ENCODE results near the gene RTN3.
"Not testable (repeated sequence)": the region's sequence is repeated elsewhere in the genome, so short reads cannot be mapped to it uniquely, and the experiment has no call there.

The RTN3 gene

DNA sequence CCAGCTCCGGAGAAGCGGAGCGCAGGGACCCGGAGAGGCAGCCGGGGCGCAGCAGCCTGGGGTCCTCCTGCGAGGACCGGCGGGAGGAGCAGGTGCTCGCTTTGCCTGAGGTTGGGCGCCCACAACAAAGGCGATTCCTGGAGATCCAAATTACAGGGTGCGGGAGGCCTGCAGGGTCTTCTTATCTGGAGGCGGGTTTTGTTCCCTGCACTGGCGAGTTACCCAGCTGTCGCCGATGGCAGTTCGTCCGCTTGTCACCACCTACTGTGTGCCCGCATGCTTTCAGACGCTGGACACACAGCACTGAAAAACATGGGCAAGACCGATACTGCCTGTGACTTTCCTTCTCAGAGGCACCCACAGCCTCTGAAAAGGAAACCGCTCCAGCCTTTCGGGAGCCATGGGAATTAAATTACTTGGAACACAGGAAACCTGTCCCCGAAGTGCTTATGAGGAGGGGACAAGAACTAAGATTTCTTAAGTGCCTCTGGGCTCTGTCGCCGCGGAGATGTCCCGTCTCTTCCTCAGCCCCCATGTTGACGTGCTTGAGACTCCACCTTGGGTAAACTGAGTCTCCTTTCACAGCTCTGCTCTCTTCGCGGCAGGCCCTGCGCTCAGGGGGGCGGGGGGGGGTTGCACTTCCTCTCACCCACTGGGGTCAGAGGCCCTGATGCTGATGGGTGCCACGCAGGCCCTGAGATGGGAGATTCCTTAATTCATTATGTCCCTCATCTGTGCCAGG lies 88.6 kb downstream of the RTN3 start:
- Mint-ChIP-seq H3K4me3 (peak overlapping the region; percentile 53 to 55), H3K36me3 (ENCODE audit: insufficient read depth) (peaks cover 2% of the 10 kb centered on the region), H3K9me3 (no peaks in the 10 kb centered on the region), H3K4me1 (ENCODE audit: low read depth in 2 of 2) (peaks cover 7 to 9% of the 10 kb centered on the region in 2 donors), H3K27ac (no peak overlapping the region), H3K27me3 (peaks cover 11 to 23% of the 10 kb centered on the region in 2 donors)
- DNase-seq, result no peak
- no peak for ATAC-seq (replicated peaks)

DNA sequence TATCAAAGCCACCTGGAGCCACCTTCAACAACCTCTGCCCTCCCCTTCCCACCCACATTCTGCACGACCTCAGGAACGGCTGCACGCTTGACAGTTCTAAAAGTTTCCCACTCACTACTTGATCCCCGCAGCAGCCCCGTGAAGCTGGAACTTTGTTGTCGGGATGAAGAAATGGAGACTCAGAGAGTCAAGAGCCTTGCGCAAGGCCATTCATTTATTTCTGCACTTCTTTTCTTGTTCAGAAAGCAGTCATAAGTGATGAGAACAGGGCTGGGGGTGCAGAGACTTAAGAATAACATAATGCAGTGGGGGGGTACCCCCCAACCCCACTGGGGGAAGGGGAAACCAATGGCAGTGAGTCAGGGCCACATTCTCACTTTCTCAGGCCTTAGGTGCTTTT lies 89.5 kb downstream of the RTN3 start:
- ATAC-seq (replicated peaks) (no peak), DNase-seq (no peak)
- no peaks in the 10 kb centered on the region for H3K9me3 Mint-ChIP-seq
- H3K4me3 Mint-ChIP-seq, result no peak overlapping the region
- no peak overlapping the region for H3K27ac Mint-ChIP-seq
- peaks cover 7 to 9% of the 10 kb centered on the region in 2 donors for H3K4me1 Mint-ChIP-seq (ENCODE audit: low read depth in 2 of 2)
- peaks cover 2% of the 10 kb centered on the region for H3K36me3 Mint-ChIP-seq (ENCODE audit: insufficient read depth)
- peaks cover 11 to 23% of the 10 kb centered on the region in 2 donors for H3K27me3 Mint-ChIP-seq

DNA sequence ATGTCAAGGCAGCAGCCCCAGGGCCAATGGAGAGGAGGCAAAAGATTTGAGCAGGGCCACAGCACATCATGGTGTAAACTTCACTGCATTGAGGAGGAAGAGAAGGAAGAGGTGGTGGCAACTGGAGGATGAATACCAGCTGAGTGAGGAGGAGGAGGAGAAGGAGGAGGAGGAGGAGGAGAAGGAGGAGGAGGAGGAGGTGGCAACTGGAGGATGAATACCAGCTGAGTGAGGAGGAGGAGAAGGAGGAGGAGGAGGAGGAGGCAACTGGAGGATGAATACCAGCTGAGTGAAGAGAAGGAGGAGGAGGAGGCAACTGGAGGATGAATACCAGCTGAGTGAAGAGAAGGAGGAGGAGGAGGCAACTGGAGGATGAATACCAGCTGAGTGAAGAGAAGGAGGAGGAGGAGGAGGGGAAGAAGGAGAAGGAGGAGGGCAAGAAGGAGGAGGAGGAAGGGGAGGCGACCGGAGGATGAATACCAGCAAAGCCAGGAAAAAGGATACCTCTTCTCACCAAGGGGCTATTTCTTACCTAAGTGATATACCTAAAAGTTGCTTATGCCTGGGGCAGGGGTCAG lies 90.5 kb downstream of the RTN3 start:
- H3K9me3 Mint-ChIP-seq; ATAC-seq (replicated peaks); DNase-seq; H3K36me3 Mint-ChIP-seq (ENCODE audit: insufficient read depth); H3K27ac Mint-ChIP-seq; H3K4me3 Mint-ChIP-seq; H3K4me1 Mint-ChIP-seq (ENCODE audit: low read depth in 2 of 2): not testable (repeated sequence)
- peaks cover 11 to 23% of the 10 kb centered on the region in 2 donors for H3K27me3 Mint-ChIP-seq

DNA sequence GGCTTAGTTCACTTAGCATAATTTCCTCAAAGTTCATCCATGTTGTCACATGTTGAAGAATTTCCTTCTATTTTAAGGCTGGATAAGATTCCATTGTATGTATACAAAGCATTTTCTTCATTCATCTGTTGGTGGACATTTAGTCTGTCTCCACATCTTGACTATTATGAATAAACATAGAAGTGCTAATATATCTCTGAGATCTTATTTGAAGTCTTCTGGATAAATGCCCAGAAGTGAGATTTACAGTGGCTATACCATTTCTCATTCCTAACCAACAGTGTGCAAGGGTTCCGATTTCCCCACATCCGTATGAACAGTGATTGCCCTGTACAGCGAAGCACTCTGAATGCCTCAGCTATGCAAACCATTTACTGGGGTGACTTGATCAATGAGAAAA lies 93.9 kb downstream of the RTN3 start:
- Mint-ChIP-seq H3K9me3 (no peaks in the 10 kb centered on the region), H3K27me3 (peaks cover 11 to 40% of the 10 kb centered on the region in 2 donors), H3K4me1 (ENCODE audit: low read depth in 2 of 2) (peaks cover 0 to under 1% of the 10 kb centered on the region in 2 donors), H3K36me3 (ENCODE audit: insufficient read depth) (no peaks in the 10 kb centered on the region), H3K4me3 (no peak overlapping the region), H3K27ac (no peak overlapping the region)
- DNase-seq (no peak), ATAC-seq (replicated peaks) (no peak)

DNA sequence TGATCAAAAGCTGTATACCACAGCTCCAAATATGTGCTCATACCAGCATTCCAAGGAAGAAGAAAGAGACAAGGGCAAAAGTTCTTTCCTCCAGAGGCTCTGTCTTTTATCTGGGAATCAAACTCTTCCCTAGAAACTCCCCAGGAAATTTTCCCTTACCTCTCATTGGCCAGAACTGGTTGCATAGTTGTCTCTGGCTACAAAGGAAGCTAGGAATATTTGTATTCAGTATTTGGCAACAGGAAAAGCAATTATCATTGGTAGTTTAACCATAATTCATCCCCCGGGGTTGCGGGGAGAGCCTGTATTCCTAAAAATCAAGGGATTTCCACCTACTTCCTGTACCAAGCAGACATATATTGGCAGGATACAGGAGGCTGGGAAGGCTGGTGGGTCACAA lies 97.7 kb downstream of the RTN3 start:
- Mint-ChIP-seq H3K4me1 (ENCODE audit: low read depth in 2 of 2) (no peaks in the 10 kb centered on the region), H3K4me3 (no peak overlapping the region), H3K27ac (no peak overlapping the region), H3K36me3 (ENCODE audit: insufficient read depth) (no peaks in the 10 kb centered on the region), H3K9me3 (no peaks in the 10 kb centered on the region), H3K27me3 (peaks cover 0 to 22% of the 10 kb centered on the region in 2 donors)
- DNase-seq, result no peak
- no peak for ATAC-seq (replicated peaks)

DNA sequence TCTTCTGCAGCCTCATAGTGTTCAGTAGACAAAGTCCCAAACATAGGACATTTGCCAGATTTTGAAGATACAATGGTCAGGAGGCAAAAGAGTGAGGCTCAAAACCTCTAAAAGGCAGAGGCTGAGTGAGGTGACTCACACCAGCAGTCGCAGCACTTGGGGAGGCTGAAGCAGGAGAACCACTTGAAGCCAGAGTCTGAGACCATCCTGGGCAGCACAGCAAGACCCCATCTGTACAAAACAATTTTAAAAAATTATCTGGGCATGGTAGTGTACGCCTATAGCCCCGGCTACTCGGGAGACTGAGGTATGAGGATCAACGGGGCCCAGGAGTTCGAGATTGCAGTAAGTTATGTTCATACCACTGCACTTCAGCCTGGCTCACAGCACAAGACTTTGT lies 101.4 kb downstream of the RTN3 start:
- Mint-ChIP-seq H3K27me3 (peaks cover 7 to 17% of the 10 kb centered on the region in 2 donors), H3K9me3 (no peaks in the 10 kb centered on the region), H3K4me3 (no peak overlapping the region), H3K27ac (no peak overlapping the region), H3K36me3 (ENCODE audit: insufficient read depth) (no peaks in the 10 kb centered on the region), H3K4me1 (ENCODE audit: low read depth in 2 of 2) (no peaks in the 10 kb centered on the region)
- DNase-seq (no peak), ATAC-seq (replicated peaks) (no peak)

DNA sequence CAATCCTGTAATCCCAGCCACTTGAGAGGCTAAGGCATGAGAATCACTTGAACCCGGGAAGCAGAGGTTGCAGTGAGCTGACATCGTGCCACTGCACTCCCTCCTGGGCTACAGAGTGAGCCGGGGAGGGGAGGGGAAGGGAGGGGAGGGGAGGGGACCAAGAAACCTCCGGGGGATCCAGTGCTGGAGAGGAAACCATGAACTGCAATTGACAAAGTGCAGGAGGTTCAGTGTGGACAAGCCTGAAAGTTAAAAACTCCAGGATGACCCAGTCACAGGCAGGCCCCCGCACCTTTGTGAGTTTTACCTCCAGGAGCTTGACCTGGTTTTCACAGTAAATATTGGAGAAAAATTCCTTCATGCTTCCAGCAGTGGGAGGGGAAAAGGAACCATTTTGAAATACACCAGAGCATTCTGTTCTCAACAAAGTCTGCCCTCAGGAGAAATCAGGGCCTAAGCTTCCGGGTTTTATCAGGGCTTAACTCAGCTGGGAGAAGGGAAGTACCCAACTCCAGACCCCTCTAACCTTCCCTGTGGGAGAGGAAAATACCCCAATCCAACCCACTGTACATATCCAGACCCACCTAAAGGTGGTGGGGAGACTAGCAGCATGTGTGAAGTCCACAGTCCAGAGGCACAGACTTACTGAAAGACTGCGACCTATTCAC lies 102.8 kb downstream of the RTN3 start:
- Mint-ChIP-seq H3K36me3 (ENCODE audit: insufficient read depth) (no peaks in the 10 kb centered on the region), H3K4me3 (no peak overlapping the region), H3K27me3 (peaks cover 7 to 13% of the 10 kb centered on the region in 2 donors), H3K27ac (no peak overlapping the region), H3K4me1 (ENCODE audit: low read depth in 2 of 2) (no peaks in the 10 kb centered on the region), H3K9me3 (no peaks in the 10 kb centered on the region)
- ATAC-seq (replicated peaks), result no peak
- DNase-seq, result no peak

DNA sequence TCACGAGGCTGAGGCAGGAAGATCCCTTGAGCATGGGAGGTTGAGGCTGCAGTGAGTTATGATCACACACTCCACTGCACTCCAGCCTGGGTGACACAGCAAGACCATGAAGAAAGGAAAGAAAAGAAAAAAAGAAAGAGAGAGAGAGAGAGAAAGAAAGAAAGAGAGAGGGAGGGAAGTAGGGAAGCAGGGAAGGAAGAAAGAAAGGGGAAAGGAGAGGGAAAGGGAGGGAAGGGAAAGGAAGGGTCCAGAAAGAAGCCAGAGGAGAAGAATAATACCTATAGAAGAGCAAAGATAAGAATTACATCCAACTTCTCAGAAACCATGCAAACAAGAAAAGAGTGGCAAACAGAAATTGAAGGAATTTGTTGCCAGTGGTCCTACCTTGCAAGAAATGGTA lies 104.5 kb downstream of the RTN3 start:
- Mint-ChIP-seq H3K27me3 (peaks cover 0 to 7% of the 10 kb centered on the region in 2 donors), H3K27ac (no peak overlapping the region), H3K36me3 (ENCODE audit: insufficient read depth) (no peaks in the 10 kb centered on the region), H3K4me1 (ENCODE audit: low read depth in 2 of 2) (peaks cover 3% of the 10 kb centered on the region in 2 donors), H3K9me3 (no peaks in the 10 kb centered on the region), H3K4me3 (no peak overlapping the region)
- no peak for DNase-seq
- no peak for ATAC-seq (replicated peaks)

DNA sequence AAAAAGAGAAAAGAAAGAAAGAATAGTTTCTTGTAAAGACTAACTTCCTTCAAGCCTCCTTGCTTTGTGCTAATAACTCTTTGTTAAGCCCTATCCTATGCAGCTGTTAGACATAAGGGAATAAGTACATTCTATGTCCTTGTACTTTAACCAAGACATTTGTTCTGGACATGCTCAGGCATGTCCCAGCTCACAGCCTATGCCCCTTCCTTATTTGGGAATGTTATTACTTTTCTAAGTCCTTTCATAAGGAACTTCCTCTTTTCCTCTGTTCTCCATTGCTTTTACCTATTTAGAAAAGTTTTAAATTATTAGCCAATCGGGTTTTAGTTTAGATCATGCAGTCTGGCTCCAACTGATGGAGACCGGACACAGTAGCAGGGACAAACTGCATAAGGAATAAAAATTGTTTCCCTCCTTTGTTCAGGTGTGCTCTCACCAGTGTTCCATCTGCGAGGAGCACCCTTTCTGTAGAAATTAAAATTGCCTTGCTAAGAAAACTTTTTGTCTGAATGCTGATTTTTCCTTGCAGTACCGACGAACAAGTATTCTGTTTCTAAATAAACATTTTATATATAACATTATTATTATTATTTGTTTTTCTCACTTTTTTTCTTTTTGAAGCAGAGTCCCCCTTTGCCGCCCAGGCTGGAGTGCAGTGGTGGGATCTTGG lies 110.3 kb downstream of the RTN3 start:
- no peak for DNase-seq
- peaks cover 11 to 22% of the 10 kb centered on the region in 2 donors for H3K27me3 Mint-ChIP-seq
- peaks cover 3% of the 10 kb centered on the region in 2 donors for H3K4me1 Mint-ChIP-seq (ENCODE audit: low read depth in 2 of 2)
- no peaks in the 10 kb centered on the region for H3K36me3 Mint-ChIP-seq (ENCODE audit: insufficient read depth)
- H3K9me3 Mint-ChIP-seq, result peaks cover 5 to 7% of the 10 kb centered on the region in 2 donors
- ATAC-seq (replicated peaks), result no peak
- no peak overlapping the region for H3K27ac Mint-ChIP-seq
- no peak overlapping the region for H3K4me3 Mint-ChIP-seq

DNA sequence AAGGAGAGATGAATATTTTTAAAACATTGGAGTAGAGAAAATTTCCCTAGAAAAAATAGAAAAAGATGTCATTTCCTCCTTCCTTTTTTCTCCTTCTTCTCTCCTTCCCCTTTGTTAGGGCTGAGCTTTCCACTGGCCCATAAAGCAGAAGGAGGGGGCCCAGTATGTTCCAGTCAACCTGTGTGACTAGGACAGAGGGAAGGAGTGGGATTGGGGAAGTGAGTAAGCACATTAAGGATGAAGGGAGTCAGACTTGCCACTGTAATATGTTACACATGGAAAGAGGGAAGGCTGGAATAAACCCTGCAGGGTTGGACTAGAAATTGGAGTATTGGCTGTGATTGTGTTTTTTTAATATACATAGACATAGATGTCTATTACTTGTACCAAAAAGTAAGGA lies 111.9 kb downstream of the RTN3 start:
- H3K27me3 Mint-ChIP-seq, result peaks cover 22 to 37% of the 10 kb centered on the region in 2 donors
- H3K36me3 Mint-ChIP-seq (ENCODE audit: insufficient read depth), result no peaks in the 10 kb centered on the region
- no peak overlapping the region for H3K27ac Mint-ChIP-seq
- no peak for DNase-seq
- H3K9me3 Mint-ChIP-seq, result peaks cover 5 to 7% of the 10 kb centered on the region in 2 donors
- H3K4me3 Mint-ChIP-seq, result no peak overlapping the region
- H3K4me1 Mint-ChIP-seq (ENCODE audit: low read depth in 2 of 2), result peaks cover 3% of the 10 kb centered on the region in 2 donors
- no peak for ATAC-seq (replicated peaks)

DNA sequence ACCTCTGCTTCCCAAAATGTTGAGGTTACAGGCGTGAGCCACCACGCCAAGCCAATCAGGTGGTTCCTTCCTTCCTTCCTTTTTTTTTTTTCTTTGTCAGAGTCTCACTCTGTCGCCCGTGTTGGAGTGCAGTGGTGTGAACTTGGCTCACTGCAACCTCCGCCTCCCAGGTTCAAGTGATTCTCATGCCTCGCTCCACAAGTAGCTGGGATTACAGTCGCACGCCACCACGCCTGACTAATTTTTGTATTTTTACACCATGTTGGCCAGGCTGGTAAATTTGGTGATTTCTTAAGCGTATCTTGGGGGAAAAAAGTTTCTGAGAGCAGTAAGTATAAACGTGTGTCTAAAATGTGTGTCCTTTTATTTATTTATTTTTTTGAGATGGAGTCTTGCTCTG lies 113.8 kb downstream of the RTN3 start:
- Mint-ChIP-seq H3K9me3 (peaks cover 5 to 7% of the 10 kb centered on the region in 2 donors), H3K27ac (no peak overlapping the region), H3K4me3 (no peak overlapping the region), H3K4me1 (ENCODE audit: low read depth in 2 of 2) (peaks cover 3% of the 10 kb centered on the region in 2 donors), H3K27me3 (peaks cover 26 to 43% of the 10 kb centered on the region in 2 donors), H3K36me3 (ENCODE audit: insufficient read depth) (no peaks in the 10 kb centered on the region)
- ATAC-seq (replicated peaks), result no peak
- no peak for DNase-seq

DNA sequence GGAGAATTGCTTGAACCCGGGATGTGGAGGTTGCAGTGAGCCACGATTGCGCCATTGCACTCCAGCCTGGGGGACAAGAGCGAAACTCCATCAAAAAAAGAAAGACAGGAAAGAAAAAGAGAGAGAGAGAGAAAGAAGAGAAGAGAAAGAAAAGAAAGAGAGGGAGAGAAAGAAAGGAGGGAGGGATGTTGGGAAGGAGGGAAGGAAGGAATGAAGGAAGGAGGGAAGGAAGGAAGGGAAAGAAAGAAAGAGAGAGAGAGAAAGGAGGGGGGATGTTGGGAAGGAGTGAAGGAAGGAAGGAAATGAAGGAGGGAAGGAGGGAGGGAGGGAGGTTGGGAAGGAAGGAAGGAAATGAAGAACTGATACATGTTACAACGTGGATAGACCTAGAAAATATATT lies 119.6 kb downstream of the RTN3 start:
- Mint-ChIP-seq H3K4me3 (no peak overlapping the region), H3K27me3 (peaks cover 27 to 28% of the 10 kb centered on the region in 2 donors), H3K36me3 (ENCODE audit: insufficient read depth) (no peaks in the 10 kb centered on the region), H3K9me3 (no peaks in the 10 kb centered on the region), H3K4me1 (ENCODE audit: low read depth in 2 of 2) (no peaks in the 10 kb centered on the region), H3K27ac (no peak overlapping the region)
- DNase-seq (no peak), ATAC-seq (replicated peaks) (no peak)

DNA sequence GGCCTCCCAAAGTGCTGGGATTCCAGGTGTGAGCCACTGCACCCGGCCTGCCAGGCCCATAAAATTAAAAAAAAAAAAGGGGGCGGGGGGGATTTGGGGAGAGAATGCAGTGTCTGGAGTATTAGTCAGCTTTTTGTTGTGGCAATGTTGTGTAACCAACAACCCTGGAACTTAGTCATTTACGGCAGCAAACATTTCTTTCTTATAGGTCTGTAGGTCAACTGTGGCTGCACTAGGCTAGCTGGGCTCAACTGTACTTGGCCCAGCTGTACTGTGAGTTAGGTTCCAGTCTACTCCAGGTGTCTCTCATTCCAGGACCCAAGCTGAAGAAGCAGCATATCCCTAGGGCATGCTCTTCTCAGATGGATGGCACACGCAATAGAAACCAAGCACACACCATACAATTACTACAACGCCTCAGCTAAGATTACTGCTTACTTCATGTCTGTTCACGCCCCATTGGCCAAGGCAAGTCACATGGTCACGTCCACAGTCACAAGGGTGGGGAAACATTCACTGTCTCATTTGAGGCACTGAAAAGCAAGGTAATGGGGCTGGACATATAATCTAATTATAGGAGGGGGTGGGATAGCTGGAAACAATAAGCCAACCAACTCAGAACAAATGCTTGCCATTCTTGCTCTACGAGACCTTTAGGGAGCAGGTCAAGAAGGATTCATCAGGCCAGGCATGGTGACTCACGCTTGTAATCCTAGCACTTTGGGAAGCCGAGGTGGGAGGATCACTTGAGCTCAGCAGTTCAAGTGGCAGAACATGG lies 121.5 kb downstream of the RTN3 start:
- peaks cover 9 to 12% of the 10 kb centered on the region in 2 donors for H3K27me3 Mint-ChIP-seq
- no peaks in the 10 kb centered on the region for H3K36me3 Mint-ChIP-seq (ENCODE audit: insufficient read depth)
- no peaks in the 10 kb centered on the region for H3K4me1 Mint-ChIP-seq (ENCODE audit: low read depth in 2 of 2)
- ATAC-seq (replicated peaks), result no peak
- no peak for DNase-seq
- no peak overlapping the region for H3K4me3 Mint-ChIP-seq
- H3K27ac Mint-ChIP-seq, result no peak overlapping the region
- no peaks in the 10 kb centered on the region for H3K9me3 Mint-ChIP-seq
